ENCODE results near the gene SYT15. TPM values are rescaled to one million over a fixed set of nuclear protein-coding genes. Genes with fewer than 3 reads are reported as not detected.
"Not testable (repeated sequence)": the region's sequence is repeated elsewhere in the genome, so short reads cannot be mapped to it uniquely, and the experiment has no call there.

SYT15 gene
- total and polyA plus RNA-seq, 2 of the 13 experiments (the other 11 are each of a cell fraction or from before 2014, with no cell fraction given) = 0.24 to 0.38 TPM

DNA sequence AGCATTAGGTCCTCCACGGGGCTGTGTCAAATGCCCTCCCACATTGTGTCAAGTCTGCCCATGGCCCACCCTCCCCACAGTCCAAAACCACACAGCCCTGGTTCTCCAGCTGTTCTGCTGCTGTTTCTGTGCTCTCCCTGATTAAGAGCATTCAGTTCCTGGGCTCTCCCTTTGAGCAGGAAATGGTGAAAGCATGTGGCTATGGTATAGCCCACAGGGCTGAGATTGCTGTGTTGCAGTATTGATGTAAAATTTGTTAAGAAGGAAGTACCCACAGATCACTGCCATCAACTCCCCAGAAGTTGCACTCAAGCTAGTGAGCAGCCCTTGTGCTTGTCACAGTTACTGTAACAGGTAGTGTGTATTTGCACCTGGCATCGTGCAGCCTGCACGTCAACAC lies 9.3 kb downstream of the SYT15 start:
- no CpG with 5 or more reads among the region's 3 CpGs for WGBS (ENCODE audit: low lambda C conversion rate)
- in situ Hi-C loops (cut with HindIII; ENCODE audit: extremely low pct_ligation_motif_present, low pct_unique_long_range_greater_than_20kb); H3K79me2 ChIP-seq (ENCODE audit: insufficient read depth, low read length); ATAC-seq; CTCF ChIA-PET (ENCODE audit: low intra/inter-chr PET ratio, low total read pairs); H3K9ac ChIP-seq (ENCODE audit: insufficient read depth, low read depth, low read length); H4K20me1 ChIP-seq (ENCODE audit: insufficient read depth, low read length); H3K4me3 ChIP-seq (replicated peaks in 1 of 3; ENCODE audit: insufficient read depth in 1 of 3, low read depth in 2 of 3, low read length in 3 of 3); H3K36me3 ChIP-seq (replicated peaks in 1 of 2; ENCODE audit: control insufficient read depth in 1 of 2, insufficient read depth in 2 of 2, low read length in 2 of 2); H2AFZ ChIP-seq (ENCODE audit: low read length); H3K27ac ChIP-seq (ENCODE audit: extremely low read length, insufficient read depth, low read length); POLR2A ChIA-PET; intact Hi-C loops (cut with micrococcal nuclease; ENCODE audit: unreplicated experiment); FAIRE-seq; H3K9me3 ChIP-seq (ENCODE audit: low read length); H3K27me3 ChIP-seq (ENCODE audit: control insufficient read depth in 1 of 2, insufficient read depth in 2 of 2, low read length in 2 of 2); H3K4me2 ChIP-seq (ENCODE audit: low read depth, low read length); DNase-seq (ENCODE audit: low spot score); BruUV-seq (replicated peaks); H3K4me1 ChIP-seq (ENCODE audit: insufficient read depth, low read length): not testable (repeated sequence)

GRCh38 chr10:46589589-46589988 lies 10.7 kb downstream of the SYT15 start:
- ATAC-seq; H2AFZ ChIP-seq (ENCODE audit: low read length); DNase-seq (ENCODE audit: low spot score); H3K36me3 ChIP-seq (replicated peaks in 1 of 2; ENCODE audit: control insufficient read depth in 1 of 2, insufficient read depth in 2 of 2, low read length in 2 of 2); H3K27ac ChIP-seq (ENCODE audit: extremely low read length, insufficient read depth, low read length); H3K27me3 ChIP-seq (ENCODE audit: control insufficient read depth in 1 of 2, insufficient read depth in 2 of 2, low read length in 2 of 2); FAIRE-seq; H3K4me1 ChIP-seq (ENCODE audit: insufficient read depth, low read length); in situ Hi-C loops (cut with HindIII; ENCODE audit: extremely low pct_ligation_motif_present, low pct_unique_long_range_greater_than_20kb); H4K20me1 ChIP-seq (ENCODE audit: insufficient read depth, low read length); H3K9ac ChIP-seq (ENCODE audit: insufficient read depth, low read depth, low read length); H3K9me3 ChIP-seq (ENCODE audit: low read length); BruUV-seq (replicated peaks); POLR2A ChIA-PET; H3K4me3 ChIP-seq (replicated peaks in 1 of 3; ENCODE audit: insufficient read depth in 1 of 3, low read depth in 2 of 3, low read length in 3 of 3); H3K4me2 ChIP-seq (ENCODE audit: low read depth, low read length); H3K79me2 ChIP-seq (ENCODE audit: insufficient read depth, low read length); CTCF ChIA-PET (ENCODE audit: low intra/inter-chr PET ratio, low total read pairs); intact Hi-C loops (cut with micrococcal nuclease; ENCODE audit: unreplicated experiment): not testable (repeated sequence)
- no CpG with 5 or more reads among the region's 3 CpGs for WGBS (ENCODE audit: low lambda C conversion rate)

GRCh38 chr10:46591053-46591452 lies 12.1 kb downstream of the SYT15 start:
- H4K20me1 ChIP-seq (ENCODE audit: insufficient read depth, low read length); CTCF ChIA-PET (ENCODE audit: low intra/inter-chr PET ratio, low total read pairs); DNase-seq (ENCODE audit: low spot score); H3K36me3 ChIP-seq (replicated peaks in 1 of 2; ENCODE audit: control insufficient read depth in 1 of 2, insufficient read depth in 2 of 2, low read length in 2 of 2); BruUV-seq (replicated peaks); FAIRE-seq; H2AFZ ChIP-seq (ENCODE audit: low read length); H3K4me1 ChIP-seq (ENCODE audit: insufficient read depth, low read length); H3K79me2 ChIP-seq (ENCODE audit: insufficient read depth, low read length); H3K4me2 ChIP-seq (ENCODE audit: low read depth, low read length); H3K27me3 ChIP-seq (ENCODE audit: control insufficient read depth in 1 of 2, insufficient read depth in 2 of 2, low read length in 2 of 2); in situ Hi-C loops (cut with HindIII; ENCODE audit: extremely low pct_ligation_motif_present, low pct_unique_long_range_greater_than_20kb); H3K27ac ChIP-seq (ENCODE audit: extremely low read length, insufficient read depth, low read length); ATAC-seq; POLR2A ChIA-PET; H3K9me3 ChIP-seq (ENCODE audit: low read length); H3K9ac ChIP-seq (ENCODE audit: insufficient read depth, low read depth, low read length); intact Hi-C loops (cut with micrococcal nuclease; ENCODE audit: unreplicated experiment); H3K4me3 ChIP-seq (replicated peaks in 1 of 3; ENCODE audit: insufficient read depth in 1 of 3, low read depth in 2 of 3, low read length in 3 of 3): not testable (repeated sequence)
- 63% methylated on average over 1 of the region's 8 CpGs for WGBS (ENCODE audit: low lambda C conversion rate)

GRCh38 chr10:46593307-46593706 lies 14.4 kb downstream of the SYT15 start:
- H2AFZ ChIP-seq (ENCODE audit: low read length); BruUV-seq (replicated peaks); H4K20me1 ChIP-seq (ENCODE audit: insufficient read depth, low read length); ATAC-seq; intact Hi-C loops (cut with micrococcal nuclease; ENCODE audit: unreplicated experiment); H3K36me3 ChIP-seq (replicated peaks in 1 of 2; ENCODE audit: control insufficient read depth in 1 of 2, insufficient read depth in 2 of 2, low read length in 2 of 2); in situ Hi-C loops (cut with HindIII; ENCODE audit: extremely low pct_ligation_motif_present, low pct_unique_long_range_greater_than_20kb); CTCF ChIA-PET (ENCODE audit: low intra/inter-chr PET ratio, low total read pairs); H3K27me3 ChIP-seq (ENCODE audit: control insufficient read depth in 1 of 2, insufficient read depth in 2 of 2, low read length in 2 of 2); H3K27ac ChIP-seq (ENCODE audit: extremely low read length, insufficient read depth, low read length); H3K4me1 ChIP-seq (ENCODE audit: insufficient read depth, low read length); H3K9ac ChIP-seq (ENCODE audit: insufficient read depth, low read depth, low read length); FAIRE-seq; DNase-seq (ENCODE audit: low spot score); H3K79me2 ChIP-seq (ENCODE audit: insufficient read depth, low read length); H3K9me3 ChIP-seq (ENCODE audit: low read length); H3K4me3 ChIP-seq (replicated peaks in 1 of 3; ENCODE audit: insufficient read depth in 1 of 3, low read depth in 2 of 3, low read length in 3 of 3); H3K4me2 ChIP-seq (ENCODE audit: low read depth, low read length); POLR2A ChIA-PET: not testable (repeated sequence)
- 97% methylated on average over 13 of the region's 13 CpGs for WGBS (ENCODE audit: low lambda C conversion rate)
